Measurements from ENCODE around the gene WNT3. TPM values are rescaled to one million over a fixed set of nuclear protein-coding genes. Genes with fewer than 3 reads are reported as not detected.
A peak's percentile ranks its signal among the peaks of the same experiment; 100 is the strongest.

WNT3 gene
- total RNA-seq, 1 donor, result 1.1 TPM

DNA sequence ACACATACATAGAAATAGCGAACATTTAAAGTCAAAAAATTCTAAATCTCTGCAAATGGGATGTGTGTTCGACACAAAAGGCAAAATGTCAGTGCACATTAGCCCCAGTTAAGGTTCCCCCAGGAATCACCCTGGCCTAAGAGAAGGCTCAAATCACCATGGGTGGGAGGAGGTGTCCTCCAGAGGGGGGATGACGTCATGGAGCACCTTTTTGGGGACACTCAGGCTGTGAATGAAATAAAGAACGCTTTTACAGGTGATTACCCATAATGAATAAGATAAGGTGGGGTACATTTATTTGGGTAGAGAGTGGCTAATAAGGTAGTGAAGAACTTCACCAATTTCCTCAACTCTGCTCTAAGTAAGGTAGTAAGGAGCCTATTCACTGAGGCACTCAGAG, 26.4 kb downstream of the WNT3 start:
- Histone ChIP-seq H3K79me2 (ENCODE audit: insufficient read depth, low read length) (no peaks in the 10 kb centered on the region), H2AFZ (ENCODE audit: low read length) (no peak overlapping the region), H3K4me3 (ENCODE audit: insufficient read depth, low read length) (no peak overlapping the region), H4K20me1 (ENCODE audit: insufficient read depth, low read length) (no peaks in the 10 kb centered on the region), H3K27ac (ENCODE audit: low read depth, low read length) (no peak overlapping the region), H3K36me3 (ENCODE audit: insufficient read depth, low read length) (no peaks in the 10 kb centered on the region), H3K9me3 (ENCODE audit: low read depth, low read length) (no peaks in the 10 kb centered on the region), H3K4me2 (ENCODE audit: insufficient read depth, low read length) (no peak overlapping the region), H3K27me3 (ENCODE audit: insufficient read depth, low read length) (peaks cover 47% of the 10 kb centered on the region), H3K4me1 (ENCODE audit: insufficient read depth, low read length) (no peaks in the 10 kb centered on the region)
- TF ChIP-seq, protein P1, sequence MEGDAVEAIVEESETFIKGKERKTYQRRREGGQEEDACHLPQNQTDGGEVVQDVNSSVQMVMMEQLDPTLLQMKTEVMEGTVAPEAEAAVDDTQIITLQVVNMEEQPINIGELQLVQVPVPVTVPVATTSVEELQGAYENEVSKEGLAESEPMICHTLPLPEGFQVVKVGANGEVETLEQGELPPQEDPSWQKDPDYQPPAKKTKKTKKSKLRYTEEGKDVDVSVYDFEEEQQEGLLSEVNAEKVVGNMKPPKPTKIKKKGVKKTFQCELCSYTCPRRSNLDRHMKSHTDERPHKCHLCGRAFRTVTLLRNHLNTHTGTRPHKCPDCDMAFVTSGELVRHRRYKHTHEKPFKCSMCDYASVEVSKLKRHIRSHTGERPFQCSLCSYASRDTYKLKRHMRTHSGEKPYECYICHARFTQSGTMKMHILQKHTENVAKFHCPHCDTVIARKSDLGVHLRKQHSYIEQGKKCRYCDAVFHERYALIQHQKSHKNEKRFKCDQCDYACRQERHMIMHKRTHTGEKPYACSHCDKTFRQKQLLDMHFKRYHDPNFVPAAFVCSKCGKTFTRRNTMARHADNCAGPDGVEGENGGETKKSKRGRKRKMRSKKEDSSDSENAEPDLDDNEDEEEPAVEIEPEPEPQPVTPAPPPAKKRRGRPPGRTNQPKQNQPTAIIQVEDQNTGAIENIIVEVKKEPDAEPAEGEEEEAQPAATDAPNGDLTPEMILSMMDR (IDR thresholded peaks at IDR 0.05; ENCODE audit: extremely low read depth, low read depth, low read length), result no peak
- DNase-seq (ENCODE audit: insufficient read length, low spot score, missing footprints), result peak; percentile 60

DNA sequence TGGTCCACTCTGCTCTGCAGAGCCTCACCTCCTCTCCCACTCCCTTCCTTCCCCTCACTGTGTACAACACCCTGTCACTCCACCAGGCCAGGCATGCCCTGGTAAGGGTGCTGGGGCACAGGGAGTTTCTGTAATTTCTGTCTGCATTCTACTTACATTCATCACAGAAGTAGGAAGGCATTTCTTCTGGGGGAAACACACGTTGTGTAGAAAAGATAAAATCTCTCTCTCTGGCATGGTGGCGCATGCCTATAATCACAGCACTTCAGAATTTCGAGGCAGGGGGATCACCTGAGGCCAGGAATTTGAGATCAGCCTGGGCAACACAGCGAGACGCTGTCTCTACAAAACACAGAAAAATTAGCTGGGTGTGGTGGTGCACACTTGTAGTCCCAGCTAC, 27.0 kb downstream of the WNT3 start:
- no peak overlapping the region for H3K4me3 ChIP-seq (ENCODE audit: insufficient read depth, low read length)
- H3K36me3 ChIP-seq (ENCODE audit: insufficient read depth, low read length), result no peaks in the 10 kb centered on the region
- no peak for DNase-seq (ENCODE audit: insufficient read length, low spot score, missing footprints)
- no peak overlapping the region for H2AFZ ChIP-seq (ENCODE audit: low read length)
- TF ChIP-seq, protein P1 (IDR thresholded peaks at IDR 0.05; ENCODE audit: extremely low read depth, low read depth, low read length), result no peak
- H3K27me3 ChIP-seq (ENCODE audit: insufficient read depth, low read length), result peaks cover 42% of the 10 kb centered on the region
- H4K20me1 ChIP-seq (ENCODE audit: insufficient read depth, low read length), result no peaks in the 10 kb centered on the region
- H3K27ac ChIP-seq (ENCODE audit: low read depth, low read length), result no peak overlapping the region
- H3K4me1 ChIP-seq (ENCODE audit: insufficient read depth, low read length), result no peaks in the 10 kb centered on the region
- no peak overlapping the region for H3K4me2 ChIP-seq (ENCODE audit: insufficient read depth, low read length)
- no peaks in the 10 kb centered on the region for H3K79me2 ChIP-seq (ENCODE audit: insufficient read depth, low read length)
- no peaks in the 10 kb centered on the region for H3K9me3 ChIP-seq (ENCODE audit: low read depth, low read length)

DNA sequence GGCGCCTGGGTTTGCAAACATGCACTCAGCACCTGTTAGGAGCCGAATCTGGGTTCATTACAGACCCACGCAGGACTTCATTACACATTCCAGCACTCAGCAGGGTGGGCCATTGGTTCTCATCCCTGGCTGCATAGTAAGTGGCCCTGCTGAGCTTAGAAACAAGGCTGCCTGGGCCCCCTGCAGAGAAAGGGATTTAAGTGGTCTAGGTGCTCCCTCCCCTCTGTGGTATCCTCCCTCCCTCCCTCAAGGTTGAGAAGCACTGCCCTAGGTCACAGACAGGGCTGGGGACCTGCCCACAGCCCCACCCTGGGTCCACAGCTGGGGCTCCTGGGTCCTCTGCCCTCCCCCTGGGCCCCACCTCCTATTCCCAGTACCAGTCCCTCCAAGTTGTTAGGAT, 28.3 kb downstream of the WNT3 start:
- H3K36me3 ChIP-seq (ENCODE audit: insufficient read depth, low read length), result no peaks in the 10 kb centered on the region
- H2AFZ ChIP-seq (ENCODE audit: low read length), result peak overlapping the region; percentile 81
- H3K4me1 ChIP-seq (ENCODE audit: insufficient read depth, low read length), result no peaks in the 10 kb centered on the region
- H3K4me3 ChIP-seq (ENCODE audit: insufficient read depth, low read length), result no peak overlapping the region
- H3K27me3 ChIP-seq (ENCODE audit: insufficient read depth, low read length), result peaks cover 29% of the 10 kb centered on the region
- DNase-seq (ENCODE audit: insufficient read length, low spot score, missing footprints), result peak; percentile 59
- H3K27ac ChIP-seq (ENCODE audit: low read depth, low read length), result no peak overlapping the region
- no peaks in the 10 kb centered on the region for H3K9me3 ChIP-seq (ENCODE audit: low read depth, low read length)
- H3K79me2 ChIP-seq (ENCODE audit: insufficient read depth, low read length), result no peaks in the 10 kb centered on the region
- no peaks in the 10 kb centered on the region for H4K20me1 ChIP-seq (ENCODE audit: insufficient read depth, low read length)
- TF ChIP-seq, protein P1 (IDR thresholded peaks at IDR 0.05; ENCODE audit: extremely low read depth, low read depth, low read length), result no peak
- H3K4me2 ChIP-seq (ENCODE audit: insufficient read depth, low read length), result peak overlapping the region; percentile 67

DNA sequence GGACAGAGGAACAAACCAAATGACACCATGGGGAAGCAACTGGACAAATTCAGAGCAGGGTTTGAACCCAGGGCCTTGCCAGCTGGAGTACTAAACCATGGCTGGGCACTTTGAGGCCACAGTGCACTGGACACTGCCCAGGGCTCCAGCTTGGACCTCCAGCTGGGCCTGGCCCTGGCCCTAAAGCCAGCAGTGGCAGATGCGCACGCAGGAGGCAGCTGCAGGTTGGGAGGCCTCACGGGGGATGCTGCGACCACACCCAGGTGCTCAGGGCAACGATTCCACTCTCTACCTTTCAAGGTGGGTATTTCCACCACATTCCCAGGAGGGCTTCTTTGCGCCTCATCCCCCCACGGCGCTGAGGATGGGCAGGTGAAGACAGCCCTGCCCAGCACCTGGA, 28.9 kb downstream of the WNT3 start:
- TF ChIP-seq, protein P1 (IDR thresholded peaks at IDR 0.05; ENCODE audit: extremely low read depth, low read depth, low read length), result no peak
- no peaks in the 10 kb centered on the region for H3K79me2 ChIP-seq (ENCODE audit: insufficient read depth, low read length)
- H4K20me1 ChIP-seq (ENCODE audit: insufficient read depth, low read length), result no peaks in the 10 kb centered on the region
- H3K4me3 ChIP-seq (ENCODE audit: insufficient read depth, low read length), result no peak overlapping the region
- no peaks in the 10 kb centered on the region for H3K9me3 ChIP-seq (ENCODE audit: low read depth, low read length)
- peaks cover 26% of the 10 kb centered on the region for H3K27me3 ChIP-seq (ENCODE audit: insufficient read depth, low read length)
- H3K4me1 ChIP-seq (ENCODE audit: insufficient read depth, low read length), result no peaks in the 10 kb centered on the region
- no peaks in the 10 kb centered on the region for H3K36me3 ChIP-seq (ENCODE audit: insufficient read depth, low read length)
- no peak overlapping the region for H2AFZ ChIP-seq (ENCODE audit: low read length)
- no peak overlapping the region for H3K27ac ChIP-seq (ENCODE audit: low read depth, low read length)
- DNase-seq (ENCODE audit: insufficient read length, low spot score, missing footprints), result peak; percentile 34
- H3K4me2 ChIP-seq (ENCODE audit: insufficient read depth, low read length), result no peak overlapping the region

Measured in osteoblast (primary cell).